Stimulated activated CD8-positive, alpha-beta memory T cell treated with anti-CD3 and anti-CD28 coated beads, Interleukin-15, amount 100 ng/mL, for 24 hours (primary cell): ENCODE results near the gene TEX51.

ENCODE experiments used
- DNase-seq: peaks from one replicate; pipeline ENCODE4 v3.0.0-alpha.2; 2020; ENCODE audit warnings: low read depth

The TEX51 gene

DNA sequence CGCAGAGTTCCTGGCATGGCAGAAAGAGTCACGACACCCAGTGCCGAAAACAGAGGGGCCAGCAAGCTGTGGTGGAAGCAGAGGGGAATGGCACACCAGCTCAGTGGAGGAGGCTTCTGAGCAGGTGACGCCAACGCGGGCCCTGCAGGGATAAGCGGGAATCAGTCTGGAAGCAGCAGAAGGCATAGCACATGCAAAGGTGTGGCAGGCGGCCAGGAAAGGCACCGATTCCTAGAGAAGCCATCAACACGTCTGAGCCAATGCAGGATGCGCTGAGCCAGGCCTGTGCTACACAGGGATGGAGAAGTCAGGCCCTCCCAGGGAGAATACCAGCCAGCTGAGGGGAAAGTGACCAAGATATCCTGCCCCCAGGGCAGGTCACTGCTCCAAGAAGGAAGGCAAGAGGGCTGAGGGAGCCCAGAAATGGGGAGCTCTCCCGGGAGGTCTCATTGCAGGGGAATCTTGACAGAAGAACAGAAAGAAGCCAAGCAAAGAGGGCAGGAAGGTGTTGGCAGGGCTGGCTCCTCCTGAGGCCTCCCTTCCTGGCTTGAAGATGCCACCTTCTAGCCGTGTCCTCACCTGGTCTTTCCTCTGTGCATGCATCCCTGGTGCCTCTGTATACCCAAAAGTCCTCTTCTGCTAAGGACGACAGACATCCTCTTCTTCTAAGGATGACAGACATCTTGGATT, 16.3 kb downstream of the TEX51 start:
- DNase-seq = no peak

DNA sequence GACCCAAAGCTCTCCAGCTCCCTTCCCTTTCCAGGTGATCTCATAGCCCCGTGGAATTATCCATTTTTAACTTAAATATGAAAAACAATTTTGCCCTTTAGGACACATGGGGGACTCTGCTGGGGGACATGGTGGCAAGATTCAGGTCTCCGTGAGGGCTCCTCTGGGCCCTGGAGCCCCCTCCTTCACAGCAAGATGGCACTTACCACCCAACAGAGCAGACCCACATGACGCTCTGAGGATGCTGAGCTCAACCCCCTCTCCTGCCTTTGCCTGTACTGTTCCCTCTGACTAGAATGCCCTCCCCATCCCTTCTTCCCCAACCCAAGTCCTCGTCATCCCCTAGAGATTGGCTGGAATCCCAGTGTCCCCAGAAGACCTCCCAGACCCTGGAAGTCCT, 17.2 kb downstream of the TEX51 start:
- no peak for DNase-seq

DNA sequence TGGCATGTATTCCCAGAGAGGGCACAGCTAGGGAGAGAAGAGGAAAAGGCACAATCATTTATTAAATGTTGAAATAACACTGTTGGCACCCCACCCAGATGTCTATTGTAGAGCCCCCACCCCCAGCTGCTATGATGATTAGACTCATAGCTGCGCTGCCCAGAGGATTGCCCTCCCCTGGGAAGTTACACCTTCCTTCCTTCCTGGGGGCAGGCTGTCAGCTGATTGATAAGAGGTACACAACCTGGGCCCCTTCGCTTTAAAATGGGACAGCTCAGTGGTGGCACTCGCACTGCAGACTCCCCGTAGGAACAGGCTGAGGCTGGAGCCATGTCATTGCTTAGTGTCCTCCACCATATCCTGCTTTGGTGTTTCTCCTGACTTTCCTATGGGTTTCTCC, 18.1 kb downstream of the TEX51 start:
- DNase-seq = no peak

DNA sequence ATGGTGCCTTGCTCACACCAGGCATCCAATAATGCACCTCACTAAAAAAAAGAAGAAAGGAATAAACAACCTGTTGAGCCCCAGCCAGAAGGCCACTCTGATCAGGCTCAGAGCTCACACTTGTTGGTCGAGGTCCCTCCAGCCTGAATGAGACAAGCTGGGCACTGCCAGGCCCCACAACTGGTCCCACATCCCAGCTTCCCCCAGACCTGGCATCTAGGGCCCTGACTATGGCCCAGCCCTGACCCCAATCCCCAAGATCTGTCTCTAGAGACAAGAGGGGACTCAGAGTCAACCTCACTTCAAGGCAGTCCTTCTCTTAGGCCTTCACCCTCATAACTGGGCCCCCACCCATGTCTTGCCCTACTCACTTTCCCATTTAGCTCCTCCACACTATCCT, 22.4 kb downstream of the TEX51 start:
- no peak for DNase-seq

DNA sequence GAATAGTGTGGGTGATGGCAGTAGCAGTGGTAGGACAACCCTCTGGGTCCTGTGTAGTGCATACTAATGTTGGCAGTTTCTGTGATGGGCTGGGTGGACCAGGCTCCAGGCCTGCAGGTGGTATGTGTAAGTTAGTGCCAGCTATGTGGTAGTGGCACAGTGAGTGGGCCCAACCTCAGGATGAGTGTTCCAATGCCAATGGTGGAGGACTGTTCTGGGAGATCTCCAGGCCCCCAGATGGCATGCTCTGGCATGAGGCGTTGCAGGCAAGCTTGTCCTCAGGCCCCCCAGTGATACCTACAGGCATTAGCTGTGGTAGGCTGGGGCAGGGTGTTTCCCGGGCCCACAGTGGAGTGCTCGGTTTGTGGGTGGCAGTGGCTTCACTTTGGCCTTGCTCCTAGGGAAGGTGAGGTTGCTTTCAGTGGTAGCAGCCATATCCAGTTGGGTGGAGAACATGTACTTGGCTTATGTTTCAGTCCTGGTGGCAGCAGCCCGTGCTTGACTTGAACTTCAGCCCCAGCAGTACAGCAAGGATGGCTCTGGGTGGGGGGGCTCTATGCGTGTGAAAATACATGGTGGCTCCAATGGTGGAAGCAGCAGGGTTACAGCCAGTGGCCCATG, 32.4 kb downstream of the TEX51 start:
- DNase-seq = no peak

DNA sequence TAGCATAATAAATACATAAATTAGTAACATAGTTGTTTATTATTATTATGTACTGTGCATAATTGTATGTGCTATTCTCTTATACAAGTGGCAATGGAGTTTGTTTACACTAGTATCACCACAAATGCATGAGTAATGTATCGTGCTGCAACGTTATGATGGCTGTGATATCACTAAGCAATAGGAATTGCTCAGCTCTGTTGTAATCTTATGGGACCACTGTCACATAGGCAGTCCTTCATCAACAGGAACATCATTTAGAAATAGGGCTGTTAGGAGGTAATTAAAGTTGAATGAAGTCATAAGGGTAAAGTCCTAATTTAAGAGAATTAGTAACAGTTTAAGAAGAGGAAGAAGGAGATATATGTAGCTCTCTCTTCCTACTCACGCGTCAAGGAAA, 33.8 kb downstream of the TEX51 start:
- no peak for DNase-seq

DNA sequence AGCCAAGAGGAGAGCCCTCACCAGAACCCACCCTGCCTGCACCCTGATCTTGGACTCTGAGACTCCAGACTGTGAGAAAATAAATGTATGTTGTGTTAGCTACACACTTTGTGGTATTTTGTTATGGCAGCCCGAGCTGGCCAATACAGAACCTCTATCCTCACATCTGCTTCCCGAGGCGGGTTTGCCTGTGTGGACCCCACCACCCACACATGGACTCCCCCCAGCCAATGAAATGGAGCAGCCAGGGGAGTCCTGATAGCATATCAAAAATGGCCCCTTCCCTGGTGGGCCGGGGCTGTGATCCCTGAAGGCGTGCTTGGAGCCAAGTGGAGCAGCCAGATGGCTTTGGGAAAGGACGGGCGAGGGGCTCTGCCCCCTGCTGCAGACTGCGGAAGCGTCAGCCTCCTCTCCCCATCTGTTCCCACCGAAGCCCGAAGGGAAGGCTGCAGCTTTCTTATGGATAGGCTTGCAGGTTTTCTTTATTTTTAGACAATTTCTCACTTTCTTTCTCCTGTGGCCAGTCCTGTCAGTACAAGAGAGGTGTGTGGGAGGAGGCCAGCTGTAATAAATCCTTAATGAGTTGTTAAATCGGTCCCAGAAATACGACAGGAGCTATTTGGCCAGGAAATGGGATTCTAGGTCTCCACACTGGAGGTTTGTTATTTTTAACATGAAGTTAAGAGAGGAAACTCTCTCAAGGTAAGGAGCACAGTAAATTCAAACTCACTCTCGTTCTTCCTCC, 34.4 kb downstream of the TEX51 start:
- DNase-seq = no peak

DNA sequence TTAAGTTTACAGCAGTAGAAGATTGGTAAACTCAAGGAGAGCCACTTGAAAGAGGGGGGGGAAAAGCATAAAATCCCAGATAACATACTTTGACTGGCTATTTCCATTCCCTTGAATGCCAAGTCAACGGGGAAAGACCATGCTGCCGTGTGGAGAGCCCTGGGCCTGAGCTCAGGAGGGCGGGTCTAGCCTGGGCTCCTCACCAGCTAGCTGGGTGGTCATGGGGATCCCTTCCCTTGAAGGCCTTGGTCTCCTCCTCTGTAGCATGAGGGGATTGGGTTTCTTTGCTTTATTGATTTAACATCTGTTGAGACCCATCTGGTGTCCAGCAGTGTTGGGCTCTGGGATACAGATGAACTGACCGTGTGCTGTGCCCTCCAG, 35.0 kb downstream of the TEX51 start:
- no peak for DNase-seq

DNA sequence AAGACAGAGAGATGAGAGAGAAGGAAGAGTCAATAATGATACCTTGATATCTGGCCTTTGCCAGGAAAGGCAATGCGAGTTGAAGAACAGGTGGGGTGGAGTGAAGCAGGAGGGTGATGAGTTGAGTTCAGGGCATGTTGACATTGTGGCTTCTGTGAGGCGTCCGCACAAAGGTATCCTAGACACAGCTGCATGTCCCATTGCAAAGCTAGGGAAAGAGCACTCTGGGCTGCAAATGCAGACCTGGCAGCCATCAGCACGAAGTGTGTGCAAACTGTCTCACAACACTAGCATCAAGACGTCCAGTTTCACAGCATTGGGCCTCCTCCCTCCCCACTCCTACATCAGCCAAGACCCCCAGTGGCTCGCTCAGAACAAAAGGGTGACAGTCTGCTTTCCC, 36.1 kb downstream of the TEX51 start:
- no peak for DNase-seq

DNA sequence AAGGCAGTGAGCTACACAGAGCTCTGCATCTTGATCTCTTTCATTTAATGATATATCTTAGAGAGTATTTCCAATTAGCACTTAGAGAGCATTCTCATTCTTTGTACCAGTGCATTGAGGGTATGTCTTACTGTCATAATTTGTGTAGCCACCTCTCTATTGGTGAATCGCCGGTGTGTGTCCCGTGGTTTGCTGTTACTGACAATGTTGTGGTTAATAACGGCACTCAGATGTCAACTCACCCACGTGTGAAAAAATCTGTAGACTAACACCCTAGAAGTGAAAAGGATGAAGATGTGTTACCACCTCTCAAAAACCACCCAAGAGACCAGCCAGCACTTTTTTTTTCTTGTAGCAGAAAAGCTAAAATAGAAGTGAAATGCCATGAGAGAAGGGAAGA, 37.1 kb downstream of the TEX51 start:
- no peak for DNase-seq

DNA sequence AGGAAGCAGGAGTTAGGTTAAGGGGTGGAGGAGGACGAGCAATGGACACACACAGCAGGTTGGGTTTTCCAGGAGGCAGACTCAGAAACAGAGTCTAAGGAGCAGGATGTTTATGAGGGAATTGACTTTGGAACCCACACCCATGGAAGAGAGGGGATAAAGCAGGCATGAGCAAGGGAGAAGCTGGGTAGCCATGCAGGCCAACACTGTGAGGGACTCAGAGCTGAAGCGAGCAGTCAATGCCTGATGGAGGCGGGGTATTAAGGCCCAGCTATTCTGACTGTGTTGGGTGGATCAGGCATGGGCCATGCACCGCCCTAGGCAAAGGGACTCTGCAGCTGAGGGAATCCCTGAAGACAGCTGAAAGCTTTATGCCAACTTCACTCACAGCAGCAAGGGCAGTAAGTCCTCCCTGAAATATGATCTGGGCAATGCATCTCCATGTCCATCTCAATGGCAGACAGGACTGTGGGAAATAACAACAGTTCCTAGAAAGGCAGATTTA, 37.6 kb downstream of the TEX51 start:
- no peak for DNase-seq

DNA sequence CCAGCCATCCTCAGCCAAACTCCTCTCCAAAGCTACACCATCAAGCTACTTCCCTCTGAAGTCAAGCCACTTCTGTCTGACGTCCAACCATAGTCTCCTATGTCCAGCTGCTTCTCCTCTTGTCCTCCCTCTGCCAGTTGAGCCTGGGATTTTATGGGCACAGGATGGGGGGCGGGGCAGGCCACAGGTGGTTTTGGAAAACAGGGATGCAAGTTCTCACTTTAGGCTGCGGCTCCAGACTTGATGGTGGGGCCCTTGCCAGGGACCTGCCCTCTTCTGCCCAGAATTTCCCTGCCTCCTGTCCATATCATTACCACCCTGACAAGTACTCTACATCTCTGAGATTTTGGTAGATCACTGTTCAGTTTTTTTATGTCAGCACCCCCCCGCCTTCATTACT, 41.6 kb downstream of the TEX51 start:
- DNase-seq = no peak

DNA sequence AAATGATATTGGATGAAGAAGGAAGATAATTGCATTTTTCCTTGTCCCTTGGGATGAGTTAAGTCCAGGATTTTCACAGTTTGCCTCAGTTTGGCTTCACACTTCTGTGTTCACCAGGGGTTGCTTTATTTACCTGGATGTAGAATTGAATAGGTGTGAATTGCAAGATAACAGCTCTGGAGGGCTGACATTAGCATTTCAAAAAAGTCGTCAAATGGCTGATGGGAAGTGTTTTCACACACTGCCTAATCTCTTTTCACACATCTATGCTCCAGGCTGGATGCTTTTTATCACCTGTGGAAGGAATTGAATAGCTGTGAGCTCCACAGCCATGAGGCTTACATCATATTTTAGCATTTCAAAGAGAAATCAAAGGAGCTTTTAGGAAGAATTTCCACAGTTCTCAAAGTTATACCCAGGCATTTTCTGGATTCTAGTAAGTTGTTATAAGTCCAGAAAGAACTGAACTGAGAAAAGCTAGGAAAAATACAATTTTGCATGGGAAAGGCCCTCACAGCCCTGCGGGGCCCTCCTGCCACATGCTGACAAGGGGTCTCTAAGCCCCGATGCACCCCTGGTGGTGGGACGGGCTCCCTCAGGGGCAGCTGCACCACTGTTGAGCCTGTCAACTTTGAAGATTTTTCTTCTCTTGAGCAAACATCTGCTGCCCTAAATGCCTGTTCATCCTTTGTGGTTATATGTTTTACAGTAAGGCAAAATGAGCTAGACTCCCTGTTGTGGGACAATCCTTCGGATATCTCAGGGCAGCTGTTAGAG, 43.9 kb downstream of the TEX51 start:
- no peak for DNase-seq

DNA sequence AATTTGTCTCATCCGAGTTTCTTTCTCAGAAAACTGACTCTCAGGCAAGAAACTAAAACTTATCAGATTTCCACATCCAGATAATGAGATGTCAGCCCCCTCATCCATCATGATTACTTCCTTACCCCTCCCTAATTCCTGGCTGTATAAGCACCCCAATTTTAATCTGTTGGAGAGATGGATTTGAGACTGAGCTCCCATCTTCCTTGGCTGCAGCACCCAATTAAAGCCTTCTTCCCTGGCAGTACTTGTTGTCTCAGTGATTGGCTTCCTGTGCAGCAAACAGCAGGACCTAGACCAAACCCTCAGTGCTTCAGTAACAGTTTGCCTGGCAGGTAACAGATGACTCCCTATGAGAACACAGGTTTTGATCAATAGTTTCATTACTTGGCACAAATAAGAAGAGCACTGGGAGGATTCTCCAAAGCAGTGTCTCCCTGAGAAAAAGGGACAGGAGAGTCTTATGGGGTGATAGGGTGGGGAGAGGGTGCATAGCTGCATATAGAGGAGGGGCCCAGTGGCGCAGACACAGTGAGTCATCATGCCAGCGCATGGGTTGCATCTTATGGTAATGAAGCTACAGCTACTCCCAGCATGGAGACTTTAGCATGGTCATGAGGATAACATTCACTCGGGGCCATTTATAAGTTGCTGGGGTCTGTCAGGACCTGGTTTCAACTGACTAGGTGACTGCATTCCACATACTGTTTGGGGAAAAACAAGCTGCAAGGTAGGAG, 45.1 kb downstream of the TEX51 start:
- no peak for DNase-seq

DNA sequence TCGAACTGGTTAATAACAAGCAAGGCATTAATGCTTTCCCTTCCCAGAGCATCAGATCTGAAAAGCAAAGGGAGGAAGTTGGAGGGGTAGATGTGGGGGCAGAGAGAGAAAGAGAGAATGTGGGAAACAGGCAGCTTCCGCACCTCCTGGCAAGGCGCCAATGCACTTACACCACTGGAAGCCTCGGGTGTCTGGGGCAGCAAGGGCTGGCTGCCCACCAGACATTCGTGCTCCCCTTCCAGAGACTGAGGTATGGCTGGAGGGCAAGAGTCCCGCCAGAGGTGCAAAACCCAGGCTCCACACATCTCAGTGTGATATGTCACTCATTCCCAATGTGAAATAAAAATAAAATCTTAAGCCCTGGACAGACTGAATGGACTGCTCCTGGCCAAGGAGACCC, 46.4 kb downstream of the TEX51 start:
- no peak for DNase-seq

DNA sequence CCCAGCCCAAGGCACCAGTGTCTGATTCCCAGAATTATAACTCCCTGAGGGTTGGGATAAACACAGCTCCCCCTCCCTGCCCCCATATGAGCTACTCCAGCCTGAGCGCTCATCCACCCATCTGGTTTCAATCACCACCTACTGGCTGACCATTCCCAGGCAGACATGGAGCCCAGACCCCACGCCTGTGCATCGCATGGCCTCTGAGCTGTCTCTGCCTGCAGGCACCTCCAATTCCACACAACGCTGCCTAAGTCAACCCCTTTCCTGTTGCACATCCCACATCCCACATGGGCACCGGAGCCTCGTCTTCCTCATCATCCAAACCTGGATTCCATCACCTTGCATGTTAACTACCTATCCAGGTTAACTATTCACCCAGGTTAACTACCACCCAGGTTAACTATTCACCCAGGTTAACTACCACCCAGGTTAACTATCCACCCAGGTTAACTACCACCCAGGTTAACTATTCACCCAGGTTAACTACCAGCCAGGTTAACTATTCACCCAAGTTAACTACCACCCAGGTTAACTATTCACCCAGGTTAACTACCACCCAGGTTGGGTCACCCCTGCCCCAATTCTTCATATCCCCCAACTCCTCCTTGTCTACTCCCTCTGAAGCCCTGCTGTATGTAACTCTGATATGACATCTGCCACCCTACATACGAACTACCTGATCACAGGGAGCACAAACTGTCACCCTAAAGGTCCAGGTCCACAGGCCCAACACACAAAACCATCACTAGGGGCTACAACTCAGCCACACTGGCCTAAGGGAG, 47.8 kb downstream of the TEX51 start:
- DNase-seq = no peak

DNA sequence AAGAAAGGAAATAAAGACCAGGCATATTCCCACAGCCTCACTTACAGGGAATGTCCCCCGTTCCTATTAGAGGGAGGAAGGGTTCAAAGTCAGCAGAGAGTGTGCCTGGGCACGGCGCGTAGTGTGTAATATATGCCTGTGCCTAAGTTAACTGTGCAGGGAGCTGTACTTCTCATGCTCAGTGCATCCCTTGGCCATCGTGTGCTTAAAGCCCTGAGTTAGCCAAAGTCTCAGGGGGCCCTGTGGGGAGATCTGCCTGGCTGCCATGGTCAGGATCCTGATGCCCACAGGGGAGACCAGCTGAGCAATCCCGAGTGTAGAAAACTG, 48.4 kb downstream of the TEX51 start:
- no peak for DNase-seq

DNA sequence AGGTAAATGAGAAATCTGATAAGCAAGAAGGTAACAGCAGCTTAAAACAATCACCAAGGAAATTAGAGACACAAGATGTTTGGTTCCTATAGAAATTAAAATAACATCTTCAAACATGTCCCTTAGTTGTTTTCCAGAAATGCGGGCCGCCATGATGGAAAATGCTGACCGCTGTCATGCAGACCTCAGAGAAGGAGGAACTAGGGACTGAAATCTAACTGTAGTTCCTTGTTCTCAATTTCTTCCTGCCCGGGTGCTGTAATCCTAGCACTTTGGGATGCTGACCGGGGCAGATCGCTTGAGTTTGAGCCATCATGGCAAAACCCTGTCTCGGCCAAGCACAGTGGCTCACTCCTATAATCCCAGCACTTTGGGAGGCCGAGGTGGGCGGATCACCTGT, 51.1 kb downstream of the TEX51 start:
- no peak for DNase-seq

DNA sequence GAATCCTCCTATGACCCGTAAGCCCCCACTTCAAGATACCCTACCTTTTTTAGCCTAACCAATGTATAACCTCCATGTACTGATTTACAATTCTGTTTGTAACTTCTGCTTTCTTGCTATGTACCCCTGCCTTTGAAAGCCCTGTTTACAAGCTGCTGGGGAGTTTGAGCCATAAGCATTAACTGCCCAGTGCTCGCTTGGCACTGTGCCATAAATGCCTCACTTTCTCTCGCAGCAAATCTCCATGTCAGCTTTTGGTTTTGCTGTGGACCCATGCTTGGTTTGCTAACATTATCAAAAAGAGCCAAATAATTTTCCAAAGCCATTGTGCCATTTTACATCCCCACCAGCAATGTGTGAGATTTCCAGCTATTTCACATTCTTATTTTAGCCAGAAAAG, 51.8 kb downstream of the TEX51 start:
- no peak for DNase-seq
